K562 (cell line): ENCODE data around the gene KHDC3L.

Experiments used
- ARHGAP35 ChIP-seq: fragments of 450-650 bp; IDR thresholded peaks from 2 replicates; pipeline ENCODE4 v1.6.1; 2018; ENCODE audit not compliant: partially characterized antibody
- CBX2 ChIP-seq: fragments of 200-600 bp; sonication (generic); IDR thresholded peaks from one replicate; pipeline ENCODE4 v1.6.1; 2012; ENCODE audit warnings: mild to moderate bottlenecking, low read length, inconsistent platforms; ENCODE audit not compliant: insufficient read depth, poor library complexity, severe bottlenecking
- CTCF ChIP-seq, 3 experiments: IDR thresholded peaks in 2 of 3; conservative IDR thresholded peaks in 1 of 3; 2 replicates each; pipeline ENCODE4 v1.5.1; 2011 to 2012; ENCODE audit warnings: low read length in 3 of 3, mild to moderate bottlenecking in 3 of 3, control low read depth in 2 of 3, improper control_type of control experiment in 1 of 3, inconsistent platforms in 1 of 3, low read depth in 1 of 3, mixed read lengths in 1 of 3, moderate library complexity in 1 of 3; ENCODE audit not compliant: insufficient read depth in 2 of 3
- NFYB ChIP-seq: IDR thresholded peaks from 2 replicates; pipeline ENCODE4 v1.6.1; 2011; ENCODE audit warnings: mild to moderate bottlenecking, moderate library complexity; ENCODE audit not compliant: insufficient read length; ENCODE audit errors: extremely low read depth
- RFX1 ChIP-seq: fragments of 450-650 bp; IDR thresholded peaks from 2 replicates; pipeline ENCODE4 v1.6.1; 2016; ENCODE audit warnings: mild to moderate bottlenecking, moderate library complexity
- ZC3H4 ChIP-seq: sonication (generic); formaldehyde crosslinking; IDR thresholded peaks from 2 replicates; pipeline ENCODE4 v1.9.0; 2021; ENCODE audit warnings: missing genetic modification reagents, borderline replicate concordance
- ZNF584 ChIP-seq: fragments of 200-800 bp; sonication (Bioruptor generic); IDR thresholded peaks from 2 replicates; pipeline ENCODE4 v1.6.1; 2016; ENCODE audit warnings: low read depth, mild to moderate bottlenecking, missing genetic modification characterization, missing compliant biosample characterization

- TF ChIP-seq NFYB (no peak), CBX2 (no peak), ARHGAP35 (no peak), ZNF584 (no peak), ZC3H4 (CRISPR knock-in tag) (no peak), RFX1 (no peak), CTCF (IDR thresholded peaks at IDR 0.05 in 2 of 3, conservative IDR thresholded peaks at IDR 0.05 in 1 of 3; ENCODE audit: insufficient read depth in 2 of 3, low read depth in 1 of 3, low read length in 3 of 3) (no peak)
These were observed 5.4 kb downstream of the KHDC3L start for GRCh38 chr6:73367761-73368355.
